Neural crest cell (in vitro differentiated cells): ENCODE measurements around the gene ACTL10. TPM values are rescaled to one million over a fixed set of nuclear protein-coding genes. Genes with fewer than 3 reads are reported as not detected.

Experiments
- DNase-seq: peaks from one replicate; pipeline ENCODE4 v3.0.0; 2021; ENCODE audit warnings: low read depth, mixed read lengths, low spot score
- H3K27ac Mint-ChIP-seq: one replicate; pipeline ENCODE4 v1.8.0; 2021; ENCODE audit warnings: mild to moderate bottlenecking, mixed read lengths; ENCODE audit not compliant: unreplicated experiment
- H3K27me3 Mint-ChIP-seq: 2 replicates; pipeline ENCODE4 v1.8.0; 2021; ENCODE audit warnings: low read depth, mild to moderate bottlenecking, mixed read lengths
- H3K36me3 Mint-ChIP-seq: 2 replicates; pipeline ENCODE4 v1.8.0; 2021; ENCODE audit warnings: low read depth, mild to moderate bottlenecking, mixed read lengths
- H3K4me1 Mint-ChIP-seq: 2 replicates; pipeline ENCODE4 v1.8.0; 2021; ENCODE audit warnings: mixed read lengths
- H3K4me3 Mint-ChIP-seq: one replicate; pipeline ENCODE4 v1.8.0; 2021; ENCODE audit warnings: mild to moderate bottlenecking, mixed read lengths
- H3K9me3 Mint-ChIP-seq: 2 replicates; pipeline ENCODE4 v1.8.0; 2021; ENCODE audit warnings: mixed read lengths
- CTCF ChIP-seq: fragments of 200-600 bp; sonication (generic); conservative IDR thresholded peaks from 2 replicates; pipeline ENCODE4 v1.5.0; 2021; ENCODE audit warnings: antibody characterized with exemption, mild to moderate bottlenecking
- total RNA-seq: library from RNA; stranded (reverse); gene quantifications from 2 replicates; pipeline ENCODE4 v1.2.1, GENCODE V29; 2021

The ACTL10 gene
- total RNA-seq, 1 donor from 2014 or later = 0.75 TPM

GRCh38 chr20:33707668-33708067 is 40.9 kb downstream of the ACTL10 start:
- no peak for TF ChIP-seq CTCF
- H3K27me3 Mint-ChIP-seq = no peaks in the 10 kb centered on the region
- H3K4me1 Mint-ChIP-seq = peaks cover 8% of the 10 kb centered on the region
- H3K9me3 Mint-ChIP-seq = no peaks in the 10 kb centered on the region
- H3K4me3 Mint-ChIP-seq = no peak overlapping the region
- H3K27ac Mint-ChIP-seq = peak overlapping the region; percentile 35
- no peak for DNase-seq
- H3K36me3 Mint-ChIP-seq = no peaks in the 10 kb centered on the region

GRCh38 chr20:33709398-33709797 is 42.7 kb downstream of the ACTL10 start:
- TF ChIP-seq CTCF = no peak
- H3K4me3 Mint-ChIP-seq = no peak overlapping the region
- no peaks in the 10 kb centered on the region for H3K27me3 Mint-ChIP-seq
- H3K4me1 Mint-ChIP-seq = peaks cover 8% of the 10 kb centered on the region
- H3K9me3 Mint-ChIP-seq = no peaks in the 10 kb centered on the region
- no peak for DNase-seq
- H3K27ac Mint-ChIP-seq = no peak overlapping the region
- H3K36me3 Mint-ChIP-seq = no peaks in the 10 kb centered on the region

GRCh38 chr20:33709905-33710541 is 43.3 kb downstream of the ACTL10 start:
- TF ChIP-seq CTCF = no peak
- no peaks in the 10 kb centered on the region for H3K9me3 Mint-ChIP-seq
- no peak for DNase-seq
- H3K4me3 Mint-ChIP-seq = no peak overlapping the region
- H3K4me1 Mint-ChIP-seq = peaks cover 8% of the 10 kb centered on the region
- no peaks in the 10 kb centered on the region for H3K27me3 Mint-ChIP-seq
- H3K36me3 Mint-ChIP-seq = no peaks in the 10 kb centered on the region
- no peak overlapping the region for H3K27ac Mint-ChIP-seq

GRCh38 chr20:33710681-33711445 is 44.1 kb downstream of the ACTL10 start:
- H3K36me3 Mint-ChIP-seq = no peaks in the 10 kb centered on the region
- peaks cover 8% of the 10 kb centered on the region for H3K4me1 Mint-ChIP-seq
- no peak for DNase-seq
- no peak overlapping the region for H3K27ac Mint-ChIP-seq
- H3K9me3 Mint-ChIP-seq = no peaks in the 10 kb centered on the region
- no peak overlapping the region for H3K4me3 Mint-ChIP-seq
- TF ChIP-seq CTCF = no peak
- H3K27me3 Mint-ChIP-seq = no peaks in the 10 kb centered on the region

- Mint-ChIP-seq H3K27ac (no peak overlapping the region), H3K36me3 (no peaks in the 10 kb centered on the region), H3K9me3 (no peaks in the 10 kb centered on the region), H3K4me3 (no peak overlapping the region), H3K27me3 (no peaks in the 10 kb centered on the region), H3K4me1 (peaks cover 8% of the 10 kb centered on the region)
- no peak for TF ChIP-seq CTCF
- DNase-seq = no peak
Observed at GRCh38 chr20:33711446-33711738, 44.6 kb downstream of the ACTL10 start.
